ENCODE data around the gene ZNF688. TPM values are rescaled to one million over a fixed set of nuclear protein-coding genes. Genes with fewer than 3 reads are reported as not detected.

ZNF688 gene
- total and polyA plus RNA-seq, 4 donors, result 3.4 to 8.9 (median 4.8) TPM

DNA sequence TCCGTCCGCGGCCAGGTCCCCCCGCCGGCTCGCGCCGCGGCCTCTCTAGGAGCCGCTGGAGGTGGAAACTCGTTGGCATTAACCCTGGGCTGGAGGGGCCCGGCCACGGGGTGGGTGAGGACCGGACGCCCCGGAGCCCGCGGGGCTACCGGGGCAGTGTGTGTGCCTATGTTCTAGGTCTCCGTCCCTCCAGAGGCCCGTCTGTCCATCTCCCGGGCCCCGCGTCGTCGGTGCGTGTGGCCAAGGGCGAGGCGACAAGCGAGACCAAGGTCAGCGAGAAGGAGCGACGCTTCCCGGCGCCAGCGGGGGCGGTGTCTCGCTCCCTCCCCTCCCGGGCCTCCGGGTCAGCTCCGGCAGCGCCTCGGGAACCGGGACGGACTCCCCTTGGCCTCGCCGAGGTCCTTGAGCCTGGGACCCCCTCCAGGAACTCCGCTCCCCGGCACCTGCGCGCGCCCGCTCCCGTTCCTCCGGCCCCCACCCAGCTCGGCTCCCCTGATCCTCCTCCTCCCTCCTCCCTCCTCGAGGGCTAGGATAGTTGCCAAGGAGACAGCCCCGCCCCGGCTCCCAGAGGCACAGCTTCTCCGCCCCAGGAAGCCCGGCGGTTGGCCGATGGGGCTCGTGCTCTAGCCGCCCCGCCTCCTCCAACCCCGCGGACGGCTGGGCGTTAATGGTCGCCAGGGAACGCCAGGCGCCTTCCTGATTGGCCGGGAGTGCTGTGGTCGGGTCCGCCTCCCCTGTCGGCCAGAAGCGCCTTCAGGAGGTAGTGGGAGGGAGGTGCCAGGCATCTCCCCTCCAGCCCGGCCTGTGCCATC, 44.5 kb downstream of the ZNF688 start (continued):
- TF ChIP-seq, protein P1, sequence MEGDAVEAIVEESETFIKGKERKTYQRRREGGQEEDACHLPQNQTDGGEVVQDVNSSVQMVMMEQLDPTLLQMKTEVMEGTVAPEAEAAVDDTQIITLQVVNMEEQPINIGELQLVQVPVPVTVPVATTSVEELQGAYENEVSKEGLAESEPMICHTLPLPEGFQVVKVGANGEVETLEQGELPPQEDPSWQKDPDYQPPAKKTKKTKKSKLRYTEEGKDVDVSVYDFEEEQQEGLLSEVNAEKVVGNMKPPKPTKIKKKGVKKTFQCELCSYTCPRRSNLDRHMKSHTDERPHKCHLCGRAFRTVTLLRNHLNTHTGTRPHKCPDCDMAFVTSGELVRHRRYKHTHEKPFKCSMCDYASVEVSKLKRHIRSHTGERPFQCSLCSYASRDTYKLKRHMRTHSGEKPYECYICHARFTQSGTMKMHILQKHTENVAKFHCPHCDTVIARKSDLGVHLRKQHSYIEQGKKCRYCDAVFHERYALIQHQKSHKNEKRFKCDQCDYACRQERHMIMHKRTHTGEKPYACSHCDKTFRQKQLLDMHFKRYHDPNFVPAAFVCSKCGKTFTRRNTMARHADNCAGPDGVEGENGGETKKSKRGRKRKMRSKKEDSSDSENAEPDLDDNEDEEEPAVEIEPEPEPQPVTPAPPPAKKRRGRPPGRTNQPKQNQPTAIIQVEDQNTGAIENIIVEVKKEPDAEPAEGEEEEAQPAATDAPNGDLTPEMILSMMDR (IDR thresholded peaks at IDR 0.05; ENCODE audit: low read depth, low read length, missing input control), result peak; percentile 8
- TF ChIP-seq HNF4G (IDR thresholded peaks at IDR 0.05), result no peak

DNA sequence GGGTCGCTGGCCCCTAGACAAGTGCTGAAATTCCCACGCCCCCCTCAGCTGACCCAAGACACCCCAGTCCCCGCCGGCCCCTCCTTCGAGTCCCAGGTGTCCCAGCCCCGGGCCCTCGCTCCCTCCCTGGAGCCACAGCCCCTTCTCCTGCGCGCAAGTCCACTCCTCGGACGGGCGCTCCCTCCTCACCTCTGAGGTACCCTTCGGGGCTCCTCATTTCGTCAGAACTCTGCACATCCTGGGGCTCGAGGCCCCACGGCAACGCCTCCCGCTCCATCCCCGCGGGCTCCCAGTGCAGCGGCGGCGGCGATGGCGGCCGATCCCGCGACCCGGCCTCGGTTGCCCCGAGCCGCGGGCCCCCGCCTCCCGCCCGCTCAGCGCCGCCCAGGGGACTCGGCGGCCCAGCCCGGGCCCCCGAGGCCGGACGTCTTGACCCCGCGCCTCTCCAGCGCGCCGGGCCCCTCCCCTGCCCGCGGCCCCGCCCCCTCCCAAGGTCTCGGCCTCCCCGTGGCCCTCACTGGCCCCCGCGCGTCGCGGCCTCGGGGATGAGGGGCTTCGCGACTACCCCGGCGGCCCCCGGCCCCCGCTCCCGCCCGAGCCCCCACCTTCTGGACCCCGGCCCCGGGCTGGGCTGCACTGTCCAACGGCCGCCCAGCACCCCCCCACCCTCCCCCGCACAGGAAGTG, 45.2 kb downstream of the ZNF688 start, which contains the start of gene ZNF768:
ZNF768 (minus strand) TSS at position 430 of the 686 bp plus-strand sequence; CDS start at position 277, 153 bp downstream.
- peak; percentile 81 for DNase-seq (ENCODE audit: low spot score)
- Histone ChIP-seq H3K27ac (ENCODE audit: low read depth in 1 of 2, low read length in 2 of 2) (peak within 1 kb of the TSS; percentile 95 to 99), H3K4me3 (ENCODE audit: low read depth in 1 of 3, low read length in 3 of 3) (peak within 1 kb of the TSS; percentile 75 to 82 (median 81)), H3K36me3 (ENCODE audit: control insufficient read depth in 4 of 4, insufficient read depth in 3 of 4, low read depth in 1 of 4, low read length in 3 of 4) (peaks cover 0 to 2% (median 0%) of the 10 kb centered on the region in 4 donors), H3K27me3 (ENCODE audit: control insufficient read depth in 4 of 4, insufficient read depth in 4 of 4, low read length in 3 of 4) (no peaks in the 10 kb centered on the region), H3K9me3 (ENCODE audit: control insufficient read depth in 4 of 4, low read length in 3 of 4) (no peaks in the 10 kb centered on the region), H3K9ac (ENCODE audit: low read depth in 1 of 2, low read length in 2 of 2) (peak within 1 kb of the TSS; percentile 50 to 52), H3K4me1 (ENCODE audit: control insufficient read depth in 4 of 4, insufficient read depth in 4 of 4, low read length in 3 of 4) (peaks cover 5 to 56% (median 43%) of the 10 kb centered on the region in 4 donors)
- WGBS, result under 1% methylated on average over 73 of the region's 73 CpGs
- TF ChIP-seq, protein P2, sequence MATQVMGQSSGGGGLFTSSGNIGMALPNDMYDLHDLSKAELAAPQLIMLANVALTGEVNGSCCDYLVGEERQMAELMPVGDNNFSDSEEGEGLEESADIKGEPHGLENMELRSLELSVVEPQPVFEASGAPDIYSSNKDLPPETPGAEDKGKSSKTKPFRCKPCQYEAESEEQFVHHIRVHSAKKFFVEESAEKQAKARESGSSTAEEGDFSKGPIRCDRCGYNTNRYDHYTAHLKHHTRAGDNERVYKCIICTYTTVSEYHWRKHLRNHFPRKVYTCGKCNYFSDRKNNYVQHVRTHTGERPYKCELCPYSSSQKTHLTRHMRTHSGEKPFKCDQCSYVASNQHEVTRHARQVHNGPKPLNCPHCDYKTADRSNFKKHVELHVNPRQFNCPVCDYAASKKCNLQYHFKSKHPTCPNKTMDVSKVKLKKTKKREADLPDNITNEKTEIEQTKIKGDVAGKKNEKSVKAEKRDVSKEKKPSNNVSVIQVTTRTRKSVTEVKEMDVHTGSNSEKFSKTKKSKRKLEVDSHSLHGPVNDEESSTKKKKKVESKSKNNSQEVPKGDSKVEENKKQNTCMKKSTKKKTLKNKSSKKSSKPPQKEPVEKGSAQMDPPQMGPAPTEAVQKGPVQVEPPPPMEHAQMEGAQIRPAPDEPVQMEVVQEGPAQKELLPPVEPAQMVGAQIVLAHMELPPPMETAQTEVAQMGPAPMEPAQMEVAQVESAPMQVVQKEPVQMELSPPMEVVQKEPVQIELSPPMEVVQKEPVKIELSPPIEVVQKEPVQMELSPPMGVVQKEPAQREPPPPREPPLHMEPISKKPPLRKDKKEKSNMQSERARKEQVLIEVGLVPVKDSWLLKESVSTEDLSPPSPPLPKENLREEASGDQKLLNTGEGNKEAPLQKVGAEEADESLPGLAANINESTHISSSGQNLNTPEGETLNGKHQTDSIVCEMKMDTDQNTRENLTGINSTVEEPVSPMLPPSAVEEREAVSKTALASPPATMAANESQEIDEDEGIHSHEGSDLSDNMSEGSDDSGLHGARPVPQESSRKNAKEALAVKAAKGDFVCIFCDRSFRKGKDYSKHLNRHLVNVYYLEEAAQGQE (IDR thresholded peaks at IDR 0.05), result peak; percentile 27
- TF ChIP-seq TAF1 (conservative IDR thresholded peaks at IDR 0.05) (no peak), SP1 (IDR thresholded peaks at IDR 0.05) (no peak)

DNA sequence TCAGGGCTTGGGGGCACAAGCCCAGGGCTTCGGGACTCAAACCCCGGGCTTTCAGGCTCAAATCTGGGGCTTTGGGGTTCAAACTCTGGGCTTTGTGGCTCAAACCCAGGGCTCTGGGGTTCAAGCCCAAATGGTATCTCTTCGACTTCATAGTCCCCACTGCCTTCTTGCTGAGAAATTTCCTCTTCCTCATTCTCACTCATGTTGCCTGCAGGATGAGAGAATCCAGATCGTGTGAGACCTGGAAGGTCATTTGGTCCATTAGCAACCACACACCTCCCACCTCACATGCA, 45.7 kb downstream of the ZNF688 start:
- H3K27ac ChIP-seq (ENCODE audit: low read depth in 1 of 2, low read length in 2 of 2), result peak overlapping the region; percentile 58 to 95
- 55% methylated on average over 4 of the region's 4 CpGs for WGBS

More for the DNA sequence above, 45.7 kb downstream of the ZNF688 start:
- Histone ChIP-seq H3K27me3 (ENCODE audit: control insufficient read depth in 4 of 4, insufficient read depth in 4 of 4, low read length in 3 of 4) (no peaks in the 10 kb centered on the region), H3K4me1 (ENCODE audit: control insufficient read depth in 4 of 4, insufficient read depth in 4 of 4, low read length in 3 of 4) (peaks cover 5 to 51% (median 40%) of the 10 kb centered on the region in 4 donors), H3K4me3 (ENCODE audit: low read depth in 1 of 3, low read length in 3 of 3) (peak overlapping the region in 2 of 3 donors; percentile 60 to 81), H3K9ac (ENCODE audit: low read depth in 1 of 2, low read length in 2 of 2) (peak overlapping the region in 1 of 2 donors; percentile 4), H3K9me3 (ENCODE audit: control insufficient read depth in 4 of 4, low read length in 3 of 4) (no peaks in the 10 kb centered on the region), H3K36me3 (ENCODE audit: control insufficient read depth in 4 of 4, insufficient read depth in 3 of 4, low read depth in 1 of 4, low read length in 3 of 4) (no peaks in the 10 kb centered on the region)
- no peak for TF ChIP-seq YY1 (IDR thresholded peaks at IDR 0.05)
- TF ChIP-seq NR2F2 (IDR thresholded peaks at IDR 0.05), result no peak
- TF ChIP-seq FOXA1 (IDR thresholded peaks at IDR 0.05), result no peak
- TF ChIP-seq RAD21 (IDR thresholded peaks at IDR 0.05), result no peak
- TF ChIP-seq, protein P3, sequence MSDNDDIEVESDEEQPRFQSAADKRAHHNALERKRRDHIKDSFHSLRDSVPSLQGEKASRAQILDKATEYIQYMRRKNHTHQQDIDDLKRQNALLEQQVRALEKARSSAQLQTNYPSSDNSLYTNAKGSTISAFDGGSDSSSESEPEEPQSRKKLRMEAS (IDR thresholded peaks at IDR 0.05), result no peak
- TF ChIP-seq JUND (IDR thresholded peaks at IDR 0.05), result no peak
- TF ChIP-seq HNF4A (conservative IDR thresholded peaks at IDR 0.05), result no peak
- TF ChIP-seq, protein P2 (IDR thresholded peaks at IDR 0.05), result no peak
- DNase-seq (ENCODE audit: low spot score), result no peak

All from liver (tissue), 9 donors.